Measurements from ENCODE around the gene GCK.

DNA sequence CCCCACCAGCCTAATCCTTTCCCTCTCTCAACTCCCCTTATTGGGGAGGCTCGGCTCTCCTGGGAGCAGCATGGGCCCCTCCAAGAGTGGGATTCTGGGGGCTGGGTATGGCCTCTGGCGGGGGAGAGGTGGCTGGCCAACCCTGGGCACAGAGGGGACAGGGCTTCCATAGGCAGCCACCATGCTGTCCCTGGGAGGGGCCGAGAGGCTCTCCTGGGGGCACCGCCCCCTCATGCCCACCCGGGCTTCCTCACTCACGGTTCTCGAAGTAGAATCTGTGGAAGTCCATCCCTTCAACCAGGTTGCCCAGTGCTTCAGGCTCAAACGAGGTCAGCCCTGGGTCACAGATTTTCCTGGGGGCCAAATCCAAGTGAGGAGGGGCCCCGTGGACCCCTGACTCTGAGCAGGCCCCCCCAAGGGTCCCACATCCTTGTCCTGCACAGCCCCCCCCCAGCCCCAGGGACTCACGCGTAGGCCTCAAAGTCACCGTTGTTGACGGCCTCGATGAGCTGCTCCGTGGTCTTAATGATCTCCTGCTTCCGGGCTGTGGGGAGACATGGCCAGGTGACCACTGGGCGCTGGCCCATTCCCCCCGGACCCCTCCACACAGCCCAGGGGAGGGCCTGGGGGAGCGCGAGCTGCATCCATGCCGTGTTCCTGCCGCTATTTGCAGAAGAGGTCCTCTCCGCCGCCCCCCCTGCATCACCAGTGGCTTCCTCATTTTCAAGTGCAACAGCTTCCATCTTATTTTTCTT lies 31.3 kb upstream of the GCK start:
- TF ChIP-seq, protein P1, sequence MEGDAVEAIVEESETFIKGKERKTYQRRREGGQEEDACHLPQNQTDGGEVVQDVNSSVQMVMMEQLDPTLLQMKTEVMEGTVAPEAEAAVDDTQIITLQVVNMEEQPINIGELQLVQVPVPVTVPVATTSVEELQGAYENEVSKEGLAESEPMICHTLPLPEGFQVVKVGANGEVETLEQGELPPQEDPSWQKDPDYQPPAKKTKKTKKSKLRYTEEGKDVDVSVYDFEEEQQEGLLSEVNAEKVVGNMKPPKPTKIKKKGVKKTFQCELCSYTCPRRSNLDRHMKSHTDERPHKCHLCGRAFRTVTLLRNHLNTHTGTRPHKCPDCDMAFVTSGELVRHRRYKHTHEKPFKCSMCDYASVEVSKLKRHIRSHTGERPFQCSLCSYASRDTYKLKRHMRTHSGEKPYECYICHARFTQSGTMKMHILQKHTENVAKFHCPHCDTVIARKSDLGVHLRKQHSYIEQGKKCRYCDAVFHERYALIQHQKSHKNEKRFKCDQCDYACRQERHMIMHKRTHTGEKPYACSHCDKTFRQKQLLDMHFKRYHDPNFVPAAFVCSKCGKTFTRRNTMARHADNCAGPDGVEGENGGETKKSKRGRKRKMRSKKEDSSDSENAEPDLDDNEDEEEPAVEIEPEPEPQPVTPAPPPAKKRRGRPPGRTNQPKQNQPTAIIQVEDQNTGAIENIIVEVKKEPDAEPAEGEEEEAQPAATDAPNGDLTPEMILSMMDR (IDR thresholded peaks at IDR 0.05; ENCODE audit: low read depth, low read length, poor library complexity, severe bottlenecking) = no peak
- no peak for TF ChIP-seq EZH2phosphoT487 (IDR thresholded peaks at IDR 0.05; ENCODE audit: borderline replicate concordance, low read length)
